Activated naive CD8-positive, alpha-beta T cell (primary cell): ENCODE data around the gene LIFR.
"Not testable (repeated sequence)": the region's sequence is repeated elsewhere in the genome, so short reads cannot be mapped to it uniquely, and the experiment has no call there.

Experiments
- H3K27ac Mint-ChIP-seq: one replicate; pipeline ENCODE4 v1.8.0; 2021; ENCODE audit warnings: mixed read lengths
- H3K27me3 Mint-ChIP-seq: one replicate; pipeline ENCODE4 v1.8.0; 2021; ENCODE audit warnings: mixed read lengths
- H3K36me3 Mint-ChIP-seq: one replicate; pipeline ENCODE4 v1.8.0; 2021; ENCODE audit warnings: mixed read lengths
- H3K4me1 Mint-ChIP-seq: one replicate; pipeline ENCODE4 v1.8.0; 2021; ENCODE audit warnings: low read depth, mixed read lengths
- H3K4me3 Mint-ChIP-seq: one replicate; pipeline ENCODE4 v1.8.0; 2021; ENCODE audit warnings: mild to moderate bottlenecking, mixed read lengths
- H3K9me3 Mint-ChIP-seq: one replicate; pipeline ENCODE4 v1.8.0; 2021; ENCODE audit warnings: low read depth, mixed read lengths

The LIFR gene

GRCh38 chr5:38567306-38567705, 10.9 kb upstream of the LIFR start:
- H3K36me3 Mint-ChIP-seq, H3K9me3 Mint-ChIP-seq, H3K27ac Mint-ChIP-seq, H3K4me1 Mint-ChIP-seq, H3K4me3 Mint-ChIP-seq: not testable (repeated sequence)
- peaks cover 16% of the 10 kb centered on the region for H3K27me3 Mint-ChIP-seq

- no peaks in the 10 kb centered on the region for H3K9me3 Mint-ChIP-seq
- peaks cover 22% of the 10 kb centered on the region for H3K27me3 Mint-ChIP-seq
- no peak overlapping the region for H3K4me3 Mint-ChIP-seq
- no peaks in the 10 kb centered on the region for H3K36me3 Mint-ChIP-seq
- H3K27ac Mint-ChIP-seq = no peak overlapping the region
- H3K4me1 Mint-ChIP-seq = no peaks in the 10 kb centered on the region
These were observed 7.2 kb upstream of the LIFR start for GRCh38 chr5:38563624-38564023.

DNA sequence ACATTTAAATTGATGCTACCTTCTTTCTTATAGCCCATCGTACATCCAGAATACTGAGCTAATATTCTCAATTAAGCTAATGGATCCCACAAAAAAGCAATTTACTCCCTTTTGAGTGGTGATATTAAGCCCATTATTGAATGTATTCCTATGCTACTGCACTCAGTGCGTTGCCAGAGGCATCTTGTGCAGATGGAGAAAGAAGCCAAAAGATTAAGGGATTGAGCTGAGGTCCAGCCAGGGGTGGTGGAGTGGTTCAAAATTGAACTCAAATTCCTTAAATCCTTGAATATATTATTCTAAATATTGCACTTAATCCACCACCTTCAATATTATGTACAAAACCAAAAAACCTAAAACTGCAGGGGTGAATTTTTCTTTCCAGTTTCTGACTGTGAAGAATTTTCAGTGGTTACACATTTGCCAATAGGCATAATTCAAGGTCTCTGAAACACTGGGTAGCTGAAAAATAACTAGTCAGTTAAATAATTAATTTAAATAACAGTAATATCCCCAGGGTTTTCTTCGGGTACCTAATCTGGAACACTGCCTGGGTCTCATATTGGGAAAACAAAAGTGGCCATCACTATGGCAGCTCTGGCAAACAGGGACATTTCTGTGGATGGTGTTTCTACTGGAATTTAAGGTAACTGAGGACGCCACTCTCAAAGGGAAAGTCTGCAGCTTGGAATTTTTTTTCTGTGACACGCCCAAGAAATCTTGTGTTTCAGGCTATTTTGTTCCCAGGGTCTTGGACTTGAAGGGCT, 6.2 kb upstream of the LIFR start:
- H3K9me3 Mint-ChIP-seq = no peaks in the 10 kb centered on the region
- H3K27me3 Mint-ChIP-seq = peaks cover 27% of the 10 kb centered on the region
- H3K4me1 Mint-ChIP-seq = peaks cover 2% of the 10 kb centered on the region
- no peak overlapping the region for H3K4me3 Mint-ChIP-seq
- H3K27ac Mint-ChIP-seq = no peak overlapping the region
- no peaks in the 10 kb centered on the region for H3K36me3 Mint-ChIP-seq

- no peaks in the 10 kb centered on the region for H3K36me3 Mint-ChIP-seq
These were observed 3.0 kb upstream of the LIFR start for GRCh38 chr5:38559428-38559827.

DNA sequence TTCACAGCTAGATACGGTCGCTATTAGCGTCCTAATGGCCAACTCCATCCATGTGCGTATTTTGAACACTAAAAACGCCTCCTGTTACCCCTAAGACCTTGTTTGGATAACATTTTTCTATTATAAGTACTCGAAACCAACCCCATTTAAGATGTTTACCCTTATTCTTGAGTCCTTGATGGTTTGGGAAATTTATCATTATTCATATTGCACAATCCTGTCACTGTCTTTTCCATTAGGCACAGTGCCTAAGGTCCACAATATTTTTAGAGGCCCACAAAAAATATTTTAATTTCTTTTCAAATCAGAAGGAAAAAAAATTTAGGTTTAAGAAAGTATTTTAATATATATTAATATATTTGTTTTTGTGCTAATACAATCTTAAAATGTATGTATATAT, 1.3 kb upstream of the LIFR start:
- H3K4me1 Mint-ChIP-seq = peaks cover 11% of the 10 kb centered on the region
- no peaks in the 10 kb centered on the region for H3K36me3 Mint-ChIP-seq
- H3K4me3 Mint-ChIP-seq = peak overlapping the region; percentile 80
- H3K27me3 Mint-ChIP-seq = peaks cover 51% of the 10 kb centered on the region
- no peak overlapping the region for H3K27ac Mint-ChIP-seq
- H3K9me3 Mint-ChIP-seq = no peaks in the 10 kb centered on the region

More at GRCh38 chr5:38559428-38559827, 3.0 kb upstream of the LIFR start:
- H3K27ac Mint-ChIP-seq = no peak overlapping the region
- H3K4me1 Mint-ChIP-seq = peaks cover 11% of the 10 kb centered on the region
- H3K27me3 Mint-ChIP-seq = peaks cover 42% of the 10 kb centered on the region
- H3K9me3 Mint-ChIP-seq = no peaks in the 10 kb centered on the region
- no peak overlapping the region for H3K4me3 Mint-ChIP-seq

GRCh38 chr5:38557308-38557710, 863 bp upstream of the LIFR start:
- peaks cover 53% of the 10 kb centered on the region for H3K27me3 Mint-ChIP-seq
- H3K4me3 Mint-ChIP-seq = peak overlapping the region; percentile 80
- peaks cover 11% of the 10 kb centered on the region for H3K4me1 Mint-ChIP-seq
- no peaks in the 10 kb centered on the region for H3K9me3 Mint-ChIP-seq
- H3K27ac Mint-ChIP-seq = no peak overlapping the region
- no peaks in the 10 kb centered on the region for H3K36me3 Mint-ChIP-seq

GRCh38 chr5:38556088-38556598, 303 bp downstream of the LIFR start:
- peaks cover 11% of the 10 kb centered on the region for H3K4me1 Mint-ChIP-seq
- peak overlapping the region; percentile 90 for H3K4me3 Mint-ChIP-seq
- no peaks in the 10 kb centered on the region for H3K9me3 Mint-ChIP-seq
- peaks cover 52% of the 10 kb centered on the region for H3K27me3 Mint-ChIP-seq
- no peaks in the 10 kb centered on the region for H3K36me3 Mint-ChIP-seq
- no peak overlapping the region for H3K27ac Mint-ChIP-seq

- Mint-ChIP-seq H3K36me3 (no peaks in the 10 kb centered on the region), H3K9me3 (no peaks in the 10 kb centered on the region), H3K4me1 (peaks cover 11% of the 10 kb centered on the region), H3K27me3 (peaks cover 50% of the 10 kb centered on the region), H3K27ac (no peak overlapping the region), H3K4me3 (peak overlapping the region; percentile 90)
These were observed 925 bp downstream of the LIFR start for GRCh38 chr5:38555354-38556087.

- H3K36me3 Mint-ChIP-seq = no peaks in the 10 kb centered on the region
- peaks cover 11% of the 10 kb centered on the region for H3K4me1 Mint-ChIP-seq
- H3K27me3 Mint-ChIP-seq = peaks cover 50% of the 10 kb centered on the region
- no peak overlapping the region for H3K27ac Mint-ChIP-seq
- H3K9me3 Mint-ChIP-seq = no peaks in the 10 kb centered on the region
- peak overlapping the region; percentile 90 for H3K4me3 Mint-ChIP-seq
These were observed 1.6 kb downstream of the LIFR start for GRCh38 chr5:38554861-38555260.

DNA sequence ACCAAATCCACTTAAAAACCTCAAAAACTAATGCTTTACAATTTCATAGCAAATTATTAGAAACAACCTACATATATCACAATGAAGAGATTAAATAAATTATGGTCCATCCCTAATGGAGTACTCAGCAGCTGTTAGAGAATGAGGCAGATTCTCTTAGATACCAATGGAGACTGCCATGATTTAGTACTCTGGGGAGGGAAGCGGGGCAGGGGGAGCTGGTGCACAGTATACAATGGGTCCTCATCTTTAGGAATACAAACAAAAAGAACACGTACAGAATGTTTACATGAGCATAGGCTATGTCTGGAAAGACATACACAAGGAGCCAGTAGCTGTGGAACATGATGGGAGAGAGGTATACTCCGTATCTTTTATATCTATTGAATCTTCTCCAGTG, 2.0 kb downstream of the LIFR start:
- peaks cover 50% of the 10 kb centered on the region for H3K27me3 Mint-ChIP-seq
- no peak overlapping the region for H3K27ac Mint-ChIP-seq
- H3K4me3 Mint-ChIP-seq = no peak overlapping the region
- no peaks in the 10 kb centered on the region for H3K36me3 Mint-ChIP-seq
- no peaks in the 10 kb centered on the region for H3K9me3 Mint-ChIP-seq
- peaks cover 11% of the 10 kb centered on the region for H3K4me1 Mint-ChIP-seq

DNA sequence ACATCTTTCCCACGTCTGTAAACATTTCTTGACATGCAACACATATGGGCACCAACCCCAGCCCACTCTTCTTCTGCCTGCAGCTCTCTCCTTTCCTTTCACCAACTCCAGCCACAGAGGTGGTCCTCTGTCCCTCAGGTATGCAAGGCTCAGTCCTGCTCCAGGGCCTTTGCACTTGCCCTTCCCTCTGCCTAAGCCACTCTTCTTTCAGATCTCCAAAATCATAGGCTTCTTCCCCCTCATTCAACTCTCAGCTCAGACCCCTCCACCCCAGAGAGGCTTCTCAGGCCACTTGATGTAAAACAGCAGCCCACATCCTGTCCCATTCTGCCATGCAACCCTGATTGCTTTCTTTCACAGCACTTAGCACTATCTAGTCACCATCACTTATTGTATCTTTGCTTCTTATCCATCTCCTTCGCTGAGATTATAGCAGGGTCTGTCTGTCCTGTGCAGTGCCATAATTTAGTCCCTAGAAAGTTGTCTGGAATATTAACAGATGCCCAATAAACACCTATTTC, 3.4 kb downstream of the LIFR start:
- Mint-ChIP-seq H3K27ac (no peak overlapping the region), H3K9me3 (no peaks in the 10 kb centered on the region), H3K27me3 (peaks cover 40% of the 10 kb centered on the region), H3K4me1 (peaks cover 11% of the 10 kb centered on the region), H3K4me3 (no peak overlapping the region), H3K36me3 (no peaks in the 10 kb centered on the region)

- H3K27ac Mint-ChIP-seq = no peak overlapping the region
- no peak overlapping the region for H3K4me3 Mint-ChIP-seq
- no peaks in the 10 kb centered on the region for H3K9me3 Mint-ChIP-seq
- peaks cover 34% of the 10 kb centered on the region for H3K27me3 Mint-ChIP-seq
- peaks cover 5% of the 10 kb centered on the region for H3K4me1 Mint-ChIP-seq
- no peaks in the 10 kb centered on the region for H3K36me3 Mint-ChIP-seq
These were observed 5.1 kb downstream of the LIFR start for GRCh38 chr5:38551030-38552017.

GRCh38 chr5:38548064-38548759, 8.2 kb downstream of the LIFR start:
- H3K4me1 Mint-ChIP-seq = no peaks in the 10 kb centered on the region
- no peaks in the 10 kb centered on the region for H3K36me3 Mint-ChIP-seq
- H3K9me3 Mint-ChIP-seq = no peaks in the 10 kb centered on the region
- no peak overlapping the region for H3K27ac Mint-ChIP-seq
- H3K27me3 Mint-ChIP-seq = peaks cover 24% of the 10 kb centered on the region
- H3K4me3 Mint-ChIP-seq = no peak overlapping the region

DNA sequence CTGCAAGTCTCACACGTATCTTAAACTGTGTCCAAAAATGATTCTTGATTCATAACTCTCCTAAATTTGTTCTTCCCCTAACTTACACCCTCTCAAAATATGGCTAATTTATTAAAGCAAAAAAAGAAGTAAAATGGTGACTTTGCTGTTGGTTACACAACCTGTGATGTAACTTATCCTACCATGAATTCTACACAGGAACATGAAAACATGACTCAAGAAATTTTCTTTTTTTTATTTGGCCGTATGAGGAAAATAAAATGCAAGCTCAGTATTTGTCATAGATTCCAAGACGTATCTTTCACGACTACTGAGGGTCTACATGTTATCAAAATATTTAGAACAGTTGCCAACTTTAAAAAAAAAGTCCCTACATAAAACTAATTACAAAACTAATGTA, 9.2 kb downstream of the LIFR start:
- no peak overlapping the region for H3K4me3 Mint-ChIP-seq
- no peaks in the 10 kb centered on the region for H3K4me1 Mint-ChIP-seq
- no peaks in the 10 kb centered on the region for H3K36me3 Mint-ChIP-seq
- H3K27ac Mint-ChIP-seq = no peak overlapping the region
- no peaks in the 10 kb centered on the region for H3K9me3 Mint-ChIP-seq
- peaks cover 17% of the 10 kb centered on the region for H3K27me3 Mint-ChIP-seq
